Natural killer cell (primary cell): ENCODE results near the gene KEAP1. TPM values are rescaled to one million over a fixed set of nuclear protein-coding genes. Genes with fewer than 3 reads are reported as not detected.

Experiments used
- total RNA-seq, 4 donors: library from RNA; stranded (reverse); fragments of 120-200 nt in 1 of 4; gene quantifications; one replicate each; pipeline versions ENCODE4 v1.2.3 to v1.2.4, GENCODE V29; 2013 to 2022

KEAP1 gene
- total RNA-seq, 3 donors from 2014 or later (not counting 1 experiment from before 2014, with no cell fraction given): 28.1 to 39.4 (median 34.6) TPM

Other genes starting within 250 kb of the KEAP1 start
- 10 to 100 TPM; 33.1 to 73.7 (median 56.5) TPM for gene ICAM1, start 232.2 kb downstream of the KEAP1 start, total RNA-seq
- gene ICAM4, start 216.4 kb downstream of the KEAP1 start, total RNA-seq: 1 to 10 TPM; 1.3 to 3.6 (median 3.0) TPM
- 1 to 10 TPM; 1.1 to 1.6 (median 1.5) TPM for gene ICAM5, start 213.4 kb downstream of the KEAP1 start, total RNA-seq
- gene ZGLP1, start 193.5 kb downstream of the KEAP1 start, total RNA-seq: 1 to 10 TPM; 1.4 to 2.2 (median 1.9) TPM
- gene FDX2, start 187.3 kb downstream of the KEAP1 start, total RNA-seq: 1 to 10 TPM; 1.7 to 4.1 (median 4.0) TPM
- gene RAVER1, start 169.8 kb downstream of the KEAP1 start, total RNA-seq: 10 to 100 TPM; 42.5 to 64.3 (median 55.9) TPM
- 100 to 1,000 TPM; 189 to 224 (median 199) TPM for gene ICAM3, start 163.7 kb downstream of the KEAP1 start, total RNA-seq
- 100 to 1,000 TPM; 401 to 469 (median 454) TPM for gene TYK2, start 122.8 kb downstream of the KEAP1 start, total RNA-seq
- gene CDC37, start 99.8 kb downstream of the KEAP1 start, total RNA-seq: 100 to 1,000 TPM; 211 to 242 (median 223) TPM
- gene PDE4A, start 82.8 kb downstream of the KEAP1 start, total RNA-seq: 10 to 100 TPM; 34.2 to 46.2 (median 44.9) TPM
- gene S1PR5, start 14.1 kb upstream of the KEAP1 start, total RNA-seq: 100 to 1,000 TPM; 307 to 433 (median 368) TPM
- gene ATG4D, start 40.5 kb upstream of the KEAP1 start, total RNA-seq: 100 to 1,000 TPM; 128 to 155 (median 138) TPM
- 10 to 100 TPM; 36.6 to 53.0 (median 49.5) TPM for gene KRI1, start 62.7 kb upstream of the KEAP1 start, total RNA-seq
- 100 to 1,000 TPM in 2 of 3 donors, 10 to 100 TPM in 1; 82.7 to 102 (median 101) TPM for gene CDKN2D, start 65.6 kb upstream of the KEAP1 start, total RNA-seq
- gene AP1M2, start 84.0 kb upstream of the KEAP1 start, total RNA-seq: 1 to 10 TPM in 1 of 3 donors, not detected in 2; 1.3 TPM
- gene SLC44A2, start 122.2 kb upstream of the KEAP1 start, total RNA-seq: 100 to 1,000 TPM; 231 to 306 (median 279) TPM
- gene ILF3, start 151.0 kb upstream of the KEAP1 start, total RNA-seq: 100 to 1,000 TPM; 329 to 365 (median 332) TPM
- gene QTRT1, start 198.1 kb upstream of the KEAP1 start, total RNA-seq: 10 to 100 TPM; 29.0 to 37.5 (median 29.9) TPM
- 100 to 1,000 TPM; 419 to 491 (median 428) TPM for gene DNM2, start 214.7 kb upstream of the KEAP1 start, total RNA-seq